ENCODE measurements around the gene RANBP9. TPM values are rescaled to one million over a fixed set of nuclear protein-coding genes. Genes with fewer than 3 reads are reported as not detected.

The RANBP9 gene
- total RNA-seq, 2 donors from 2014 or later: 14.3 to 26.7 TPM

GRCh38 chr6:13630499-13630898, 81.1 kb downstream of the RANBP9 start:
- Histone ChIP-seq H3K27me3 (no peaks in the 10 kb centered on the region), H3K36me3 (replicated peaks in 1 of 2; ENCODE audit: insufficient read depth in 1 of 2, low read depth in 2 of 2) (peaks cover 0 to 8% of the 10 kb centered on the region in 2 donors), H3K4me3 (no peak overlapping the region), H3K4me1 (peaks cover 8% of the 10 kb centered on the region), H3K9me3 (no peaks in the 10 kb centered on the region), H3K27ac (no peak overlapping the region)
- intact Hi-C loops (cut with DNase I): no loop called here
- TF ChIP-seq, protein P1, sequence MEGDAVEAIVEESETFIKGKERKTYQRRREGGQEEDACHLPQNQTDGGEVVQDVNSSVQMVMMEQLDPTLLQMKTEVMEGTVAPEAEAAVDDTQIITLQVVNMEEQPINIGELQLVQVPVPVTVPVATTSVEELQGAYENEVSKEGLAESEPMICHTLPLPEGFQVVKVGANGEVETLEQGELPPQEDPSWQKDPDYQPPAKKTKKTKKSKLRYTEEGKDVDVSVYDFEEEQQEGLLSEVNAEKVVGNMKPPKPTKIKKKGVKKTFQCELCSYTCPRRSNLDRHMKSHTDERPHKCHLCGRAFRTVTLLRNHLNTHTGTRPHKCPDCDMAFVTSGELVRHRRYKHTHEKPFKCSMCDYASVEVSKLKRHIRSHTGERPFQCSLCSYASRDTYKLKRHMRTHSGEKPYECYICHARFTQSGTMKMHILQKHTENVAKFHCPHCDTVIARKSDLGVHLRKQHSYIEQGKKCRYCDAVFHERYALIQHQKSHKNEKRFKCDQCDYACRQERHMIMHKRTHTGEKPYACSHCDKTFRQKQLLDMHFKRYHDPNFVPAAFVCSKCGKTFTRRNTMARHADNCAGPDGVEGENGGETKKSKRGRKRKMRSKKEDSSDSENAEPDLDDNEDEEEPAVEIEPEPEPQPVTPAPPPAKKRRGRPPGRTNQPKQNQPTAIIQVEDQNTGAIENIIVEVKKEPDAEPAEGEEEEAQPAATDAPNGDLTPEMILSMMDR (IDR thresholded peaks at IDR 0.05): no peak
- TF ChIP-seq POLR2A (IDR thresholded peaks at IDR 0.05): no peak
- WGBS, 2 donors: 97 to 100% methylated on average over 1 of the region's 1 CpG
- no peak for ATAC-seq
- DNase-seq: no peak

DNA sequence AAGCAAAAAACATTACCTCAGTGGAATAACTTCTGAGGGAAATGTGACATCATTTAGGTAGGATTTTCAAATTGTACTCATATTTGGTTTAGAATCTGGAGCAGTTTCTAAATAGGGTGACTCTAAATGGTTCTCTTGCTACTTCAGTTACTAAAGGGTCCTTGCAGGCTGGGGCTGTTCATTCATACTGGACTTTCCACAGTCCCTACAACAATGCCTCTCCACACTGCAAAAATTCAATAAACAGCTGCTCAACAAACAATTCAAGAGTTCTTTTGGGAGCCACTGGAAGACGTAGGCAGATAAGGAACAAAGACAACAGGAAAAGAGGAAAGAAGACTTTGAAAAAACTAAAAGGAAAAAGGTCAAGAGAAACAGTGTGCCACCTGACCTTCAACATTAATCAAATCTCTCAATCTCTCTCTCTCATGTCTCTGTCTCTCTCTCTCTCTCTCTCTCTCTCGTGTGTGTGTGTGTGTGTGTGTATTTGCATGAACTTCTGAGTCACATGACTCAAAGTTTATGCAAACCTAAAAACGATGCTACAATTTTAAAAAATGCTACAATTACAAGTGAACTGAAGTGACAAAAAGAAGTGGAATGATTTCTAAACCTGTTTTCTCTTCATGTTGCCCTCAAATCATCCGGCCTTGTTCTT, 82.0 kb downstream of the RANBP9 start:
- no peak for DNase-seq
- Histone ChIP-seq H3K27ac (no peak overlapping the region), H3K27me3 (no peaks in the 10 kb centered on the region), H3K4me3 (no peak overlapping the region), H3K36me3 (replicated peaks in 1 of 2; ENCODE audit: insufficient read depth in 1 of 2, low read depth in 2 of 2) (peaks cover 0 to 11% of the 10 kb centered on the region in 2 donors), H3K4me1 (peaks cover 8% of the 10 kb centered on the region), H3K9me3 (no peaks in the 10 kb centered on the region)
- intact Hi-C loops (cut with DNase I): no loop called here
- TF ChIP-seq POLR2A (IDR thresholded peaks at IDR 0.05): no peak
- TF ChIP-seq, protein P1 (IDR thresholded peaks at IDR 0.05): no peak
- WGBS, 2 donors: 56 to 60% methylated on average over 4 of the region's 4 CpGs
- no peak for ATAC-seq

DNA sequence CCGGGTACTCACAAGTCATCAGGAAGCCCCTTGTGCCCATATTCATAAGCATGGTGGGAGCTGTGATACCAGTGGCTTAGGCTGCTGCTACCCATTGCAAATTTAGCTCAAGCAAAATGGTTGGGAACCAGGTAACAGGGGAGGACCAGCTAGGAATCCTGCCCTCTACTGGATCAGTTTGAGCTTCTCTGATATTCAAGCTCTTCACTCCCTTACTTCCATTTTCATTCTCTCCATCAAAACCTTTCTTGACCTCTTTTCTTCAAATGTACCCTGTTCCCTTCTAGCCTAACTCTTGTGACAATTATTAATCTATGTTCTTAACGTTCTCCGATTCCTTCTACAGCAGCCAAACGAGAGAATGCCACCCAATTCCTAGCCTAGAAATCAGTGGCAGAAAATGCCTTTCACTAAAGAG, 86.8 kb downstream of the RANBP9 start:
- H3K9me3 ChIP-seq: no peaks in the 10 kb centered on the region
- TF ChIP-seq, protein P1 (IDR thresholded peaks at IDR 0.05): peak in 6 of 7 experiments; percentile 23 to 37 (median 30)
- no peak for TF ChIP-seq POLR2A (IDR thresholded peaks at IDR 0.05)
- no peak overlapping the region for H3K27ac ChIP-seq
- peak; percentile 59 for ATAC-seq
- H3K4me1 ChIP-seq: no peaks in the 10 kb centered on the region
- DNase-seq: peak in 2 of 4 donors; percentile 9 to 35
- WGBS, 2 donors: 72 to 73% methylated on average over 4 of the region's 4 CpGs
- no peak overlapping the region for H3K4me3 ChIP-seq
- intact Hi-C loops (cut with DNase I): no loop called here
- peaks cover 23 to 25% of the 10 kb centered on the region in 2 donors for H3K36me3 ChIP-seq (replicated peaks in 1 of 2; ENCODE audit: insufficient read depth in 1 of 2, low read depth in 2 of 2)
- H3K27me3 ChIP-seq: no peaks in the 10 kb centered on the region

- intact Hi-C loops (cut with DNase I): loop anchor here (10.0 kb wide), 1 partner anchor 98 kb away; the partner anchor contains the start of gene RANBP9
- peaks cover 36% of the 10 kb centered on the region for H3K4me1 ChIP-seq
- no peak for DNase-seq
- H3K27ac ChIP-seq: no peak overlapping the region
- H3K27me3 ChIP-seq: no peaks in the 10 kb centered on the region
- ATAC-seq: no peak
- H3K36me3 ChIP-seq (replicated peaks in 1 of 2; ENCODE audit: insufficient read depth in 1 of 2, low read depth in 2 of 2): peaks cover 23 to 28% of the 10 kb centered on the region in 2 donors
- no peak overlapping the region for H3K4me3 ChIP-seq
- 68 to 80% methylated on average over 2 of the region's 2 CpGs for WGBS, 2 donors
- H3K9me3 ChIP-seq: no peaks in the 10 kb centered on the region
- TF ChIP-seq POLR2A (IDR thresholded peaks at IDR 0.05): no peak
- TF ChIP-seq, protein P1 (IDR thresholded peaks at IDR 0.05): no peak
These were observed 94.6 kb downstream of the RANBP9 start for GRCh38 chr6:13617066-13617465.

DNA sequence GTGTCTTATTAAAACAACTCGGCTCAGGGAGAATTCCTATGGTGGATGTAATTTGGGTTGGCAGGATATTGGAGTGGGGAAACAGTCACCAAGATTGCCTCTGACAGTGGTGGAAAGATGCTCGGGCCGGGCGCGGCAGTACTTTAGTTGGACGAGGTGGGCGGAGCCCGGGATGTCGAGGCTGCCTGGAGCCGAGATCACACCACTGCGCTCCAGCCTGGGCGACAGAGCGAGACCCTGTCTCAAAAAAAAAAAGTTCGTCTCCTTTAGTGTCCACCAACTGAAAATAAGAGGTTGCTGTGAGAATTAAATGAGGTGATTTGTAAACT, 95.9 kb downstream of the RANBP9 start:
- H3K36me3 ChIP-seq (replicated peaks in 1 of 2; ENCODE audit: insufficient read depth in 1 of 2, low read depth in 2 of 2): peaks cover 10 to 25% of the 10 kb centered on the region in 2 donors
- WGBS, 2 donors: 0 to 1% methylated on average over 14 of the region's 14 CpGs
- no peaks in the 10 kb centered on the region for H3K27me3 ChIP-seq
- ATAC-seq (no peak), DNase-seq (peak; percentile 38 to 57 (median 47))
- TF ChIP-seq POLR2A (IDR thresholded peaks at IDR 0.05): no peak
- TF ChIP-seq, protein P1 (IDR thresholded peaks at IDR 0.05): no peak
- H3K4me1 ChIP-seq: peaks cover 36% of the 10 kb centered on the region
- H3K4me3 ChIP-seq: peak overlapping the region; percentile 75 to 82
- no peaks in the 10 kb centered on the region for H3K9me3 ChIP-seq
- intact Hi-C loops (cut with DNase I): loop anchor here (10.0 kb wide), 1 partner anchor 99 kb away; the partner anchor contains the start of gene RANBP9
- peak overlapping the region; percentile 86 to 94 (median 91) for H3K27ac ChIP-seq

All from body of pancreas (tissue), 4 donors.